Measurements from ENCODE around the gene FSD1. TPM values are rescaled to one million over a fixed set of nuclear protein-coding genes. Genes with fewer than 3 reads are reported as not detected.

Gene FSD1
- total RNA-seq, 1 experiment from 2014 or later = not detected

- no peak for DNase-seq
- Histone ChIP-seq H3K4me1 (replicated peaks; ENCODE audit: insufficient read depth) (no peaks in the 10 kb centered on the region), H3F3A (ENCODE audit: insufficient read depth, low read depth) (no peaks in the 10 kb centered on the region; the same call in 1 of the 2 replicates), H3K36me3 (ENCODE audit: low read depth) (no peaks in the 10 kb centered on the region), H3K4me3 (no peak overlapping the region), H3K27ac (no peak overlapping the region), H2AFZ (no peak overlapping the region), H3K79me2 (ENCODE audit: low read depth) (no peaks in the 10 kb centered on the region), H4K20me1 (ENCODE audit: insufficient read depth) (no peaks in the 10 kb centered on the region), H3K9me2 (ENCODE audit: insufficient read depth) (no peaks in the 10 kb centered on the region), H3K27me3 (ENCODE audit: insufficient read depth, low read depth) (no peaks in the 10 kb centered on the region), H3K9me3 (ENCODE audit: insufficient read depth, low read depth) (no peaks in the 10 kb centered on the region), H3K4me2 (no peak overlapping the region)
- ChIA-PET POLR2A (ENCODE audit: unreplicated experiment) (no interaction called here), CTCF (no interaction called here)
- intact Hi-C loops (cut with micrococcal nuclease; ENCODE audit: unreplicated experiment) = no loop called here
- no TSS peak for BruUV-seq (replicated peaks)
- no peak for TF ChIP-seq CTCF (conservative IDR thresholded peaks at IDR 0.05)
- no peak for TF ChIP-seq EZH2 (IDR thresholded peaks at IDR 0.05; ENCODE audit: low read depth)
Observed at GRCh38 chr19:4300589-4300988, 3.8 kb upstream of the FSD1 start.

- H3K27me3 ChIP-seq (ENCODE audit: insufficient read depth, low read depth) = no peaks in the 10 kb centered on the region
- BruUV-seq (replicated peaks) = no TSS peak
- no peak for DNase-seq
- no peak overlapping the region for H3K4me3 ChIP-seq
- H3K4me2 ChIP-seq = peak overlapping the region; percentile 2; the same call in 1 of the 2 replicates
- no peaks in the 10 kb centered on the region for H3K9me3 ChIP-seq (ENCODE audit: insufficient read depth, low read depth)
- ChIA-PET POLR2A (ENCODE audit: unreplicated experiment) (interaction anchor here (0.6 kb wide), 1 partner anchor 89 kb away, joined by 3 read pairs; no protein-coding TSS in a partner anchor), CTCF (no interaction called here)
- intact Hi-C loops (cut with micrococcal nuclease; ENCODE audit: unreplicated experiment) = no loop called here
- no peaks in the 10 kb centered on the region for H3K9me2 ChIP-seq (ENCODE audit: insufficient read depth)
- H2AFZ ChIP-seq = no peak overlapping the region
- H4K20me1 ChIP-seq (ENCODE audit: insufficient read depth) = no peaks in the 10 kb centered on the region
- H3F3A ChIP-seq (ENCODE audit: insufficient read depth, low read depth) = no peaks in the 10 kb centered on the region; the same call in 1 of the 2 replicates
- no peaks in the 10 kb centered on the region for H3K4me1 ChIP-seq (replicated peaks; ENCODE audit: insufficient read depth)
- no peak for TF ChIP-seq EZH2 (IDR thresholded peaks at IDR 0.05; ENCODE audit: low read depth)
- TF ChIP-seq CTCF (conservative IDR thresholded peaks at IDR 0.05) = no peak
- no peaks in the 10 kb centered on the region for H3K79me2 ChIP-seq (ENCODE audit: low read depth)
- H3K36me3 ChIP-seq (ENCODE audit: low read depth) = no peaks in the 10 kb centered on the region
- H3K27ac ChIP-seq = no peak overlapping the region
Observed at GRCh38 chr19:4301590-4302242, 2.7 kb upstream of the FSD1 start.

GRCh38 chr19:4302243-4302640, 2.2 kb upstream of the FSD1 start, which contains the start of gene TMIGD2:
Gene TMIGD2, minus strand, starts transcription at chr19:4302389. Its CDS starts 4 bp downstream, at chr19:4302385.
- TF ChIP-seq CTCF (conservative IDR thresholded peaks at IDR 0.05) (no peak), EZH2 (IDR thresholded peaks at IDR 0.05; ENCODE audit: low read depth) (no peak)
- Histone ChIP-seq H2AFZ (no peak within 1 kb of the TSS), H3K36me3 (ENCODE audit: low read depth) (no peaks in the 10 kb centered on the region), H4K20me1 (ENCODE audit: insufficient read depth) (no peaks in the 10 kb centered on the region), H3K4me3 (no peak within 1 kb of the TSS), H3K27me3 (ENCODE audit: insufficient read depth, low read depth) (no peaks in the 10 kb centered on the region), H3K9me3 (ENCODE audit: insufficient read depth, low read depth) (no peaks in the 10 kb centered on the region), H3K27ac (no peak within 1 kb of the TSS), H3F3A (ENCODE audit: insufficient read depth, low read depth) (no peaks in the 10 kb centered on the region; the same call in 1 of the 2 replicates), H3K4me1 (replicated peaks; ENCODE audit: insufficient read depth) (no peaks in the 10 kb centered on the region), H3K9me2 (ENCODE audit: insufficient read depth) (no peaks in the 10 kb centered on the region), H3K79me2 (ENCODE audit: low read depth) (no peaks in the 10 kb centered on the region), H3K4me2 (peak within 1 kb of the TSS; percentile 2; the same call in 1 of the 2 replicates)
- ChIA-PET CTCF (no interaction called here), POLR2A (ENCODE audit: unreplicated experiment) (no interaction called here)
- no peak for DNase-seq
- intact Hi-C loops (cut with micrococcal nuclease; ENCODE audit: unreplicated experiment) = no loop called here
- no TSS peak for BruUV-seq (replicated peaks)

Measured in PC-9 (cell line).